Lower lobe of right lung (tissue), 2 donors: ENCODE data around the gene LOX. TPM values are rescaled to one million over a fixed set of nuclear protein-coding genes. Genes with fewer than 3 reads are reported as not detected.

ENCODE experiments used
- ATAC-seq, 2 donors: fragments of 200-7000 bp; cut with Tn5 transposase; one replicate each; pipeline ENCODE4 v1.9.1; 2020 to 2022; ENCODE audit warnings: mild to moderate bottlenecking in 2 of 2, moderate library complexity in 2 of 2
- DNase-seq: peaks from one replicate; pipeline ENCODE4 v3.0.0-alpha.2; 2020
- H3K27ac ChIP-seq: fragments of 200-600 bp; one replicate; pipeline ENCODE4 v1.8.0; 2022
- H3K27me3 ChIP-seq: fragments of 200-600 bp; one replicate; pipeline ENCODE4 v1.8.0; 2022; ENCODE audit warnings: low read depth
- H3K36me3 ChIP-seq: fragments of 200-600 bp; one replicate; pipeline ENCODE4 v1.8.0; 2022; ENCODE audit warnings: mild to moderate bottlenecking
- H3K4me1 ChIP-seq: fragments of 200-600 bp; one replicate; pipeline ENCODE4 v1.8.0; 2022
- H3K4me3 ChIP-seq: fragments of 200-600 bp; one replicate; pipeline ENCODE4 v1.8.0; 2022; ENCODE audit warnings: mild to moderate bottlenecking
- H3K9me3 ChIP-seq: fragments of 200-600 bp; one replicate; pipeline ENCODE4 v1.8.0; 2022
- intact Hi-C: fragments of 100-400 bp; cut with DNase I; formaldehyde crosslinking; loops from one replicate; pipeline ENCODE4 v1.11.0; 2022
- total RNA-seq: library from RNA; stranded (reverse); fragmentation: NEBNext Ultra II Directional; extraction: Animal tissue kit (Norgen Biotek cat#: 25700); gene quantifications from one replicate; pipeline ENCODE4 v1.2.1, GENCODE V29; 2021
- TF ChIP-seq, protein P1 (sequence below): fragments of 200-600 bp; IDR thresholded peaks from one replicate; pipeline ENCODE4 v1.8.0; 2022; ENCODE audit warnings: antibody characterized with exemption, mild to moderate bottlenecking
- donor health status: DM: no; HTN: yes; CAD: no; lungs with severe emphysema.

The LOX gene
- total RNA-seq, 1 donor from 2014 or later: 16.2 TPM

DNA sequence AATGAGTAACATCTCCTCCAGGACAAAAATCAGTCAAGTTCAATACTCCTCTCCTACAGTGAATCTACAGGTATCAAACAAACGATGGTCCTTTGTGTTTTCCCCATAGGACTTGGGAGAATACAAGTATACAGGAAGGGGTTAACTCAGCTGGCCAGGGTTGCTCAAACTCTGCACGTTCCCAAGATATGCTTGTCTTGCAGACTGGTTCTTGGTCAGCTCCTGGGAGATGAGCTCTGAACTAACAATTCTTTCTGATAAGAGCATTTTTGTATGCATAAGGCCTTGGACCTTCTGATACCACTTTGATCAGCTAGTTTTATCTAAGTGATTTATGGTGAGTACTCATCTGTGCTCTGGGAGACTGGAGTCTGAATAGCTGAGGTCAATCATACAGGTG is 42.1 kb downstream of the LOX start:
- DNase-seq: no peak
- no peaks in the 10 kb centered on the region for H3K4me1 ChIP-seq
- H3K27ac ChIP-seq: no peak overlapping the region
- ATAC-seq: no peak
- TF ChIP-seq, protein P1, sequence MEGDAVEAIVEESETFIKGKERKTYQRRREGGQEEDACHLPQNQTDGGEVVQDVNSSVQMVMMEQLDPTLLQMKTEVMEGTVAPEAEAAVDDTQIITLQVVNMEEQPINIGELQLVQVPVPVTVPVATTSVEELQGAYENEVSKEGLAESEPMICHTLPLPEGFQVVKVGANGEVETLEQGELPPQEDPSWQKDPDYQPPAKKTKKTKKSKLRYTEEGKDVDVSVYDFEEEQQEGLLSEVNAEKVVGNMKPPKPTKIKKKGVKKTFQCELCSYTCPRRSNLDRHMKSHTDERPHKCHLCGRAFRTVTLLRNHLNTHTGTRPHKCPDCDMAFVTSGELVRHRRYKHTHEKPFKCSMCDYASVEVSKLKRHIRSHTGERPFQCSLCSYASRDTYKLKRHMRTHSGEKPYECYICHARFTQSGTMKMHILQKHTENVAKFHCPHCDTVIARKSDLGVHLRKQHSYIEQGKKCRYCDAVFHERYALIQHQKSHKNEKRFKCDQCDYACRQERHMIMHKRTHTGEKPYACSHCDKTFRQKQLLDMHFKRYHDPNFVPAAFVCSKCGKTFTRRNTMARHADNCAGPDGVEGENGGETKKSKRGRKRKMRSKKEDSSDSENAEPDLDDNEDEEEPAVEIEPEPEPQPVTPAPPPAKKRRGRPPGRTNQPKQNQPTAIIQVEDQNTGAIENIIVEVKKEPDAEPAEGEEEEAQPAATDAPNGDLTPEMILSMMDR: no peak
- no peaks in the 10 kb centered on the region for H3K9me3 ChIP-seq
- intact Hi-C loops: no loop called here
- H3K27me3 ChIP-seq: no peaks in the 10 kb centered on the region
- H3K36me3 ChIP-seq: no peaks in the 10 kb centered on the region
- H3K4me3 ChIP-seq: no peak overlapping the region

- intact Hi-C loops: no loop called here
- no peak overlapping the region for H3K4me3 ChIP-seq
- no peaks in the 10 kb centered on the region for H3K9me3 ChIP-seq
- no peak for DNase-seq
- no peaks in the 10 kb centered on the region for H3K4me1 ChIP-seq
- no peak overlapping the region for H3K27ac ChIP-seq
- peaks cover 21% of the 10 kb centered on the region for H3K36me3 ChIP-seq
- TF ChIP-seq, protein P1: no peak
- H3K27me3 ChIP-seq: no peaks in the 10 kb centered on the region
- no peak for ATAC-seq
Measured at GRCh38 chr5:122031836-122032235, 46.2 kb downstream of the LOX start.

DNA sequence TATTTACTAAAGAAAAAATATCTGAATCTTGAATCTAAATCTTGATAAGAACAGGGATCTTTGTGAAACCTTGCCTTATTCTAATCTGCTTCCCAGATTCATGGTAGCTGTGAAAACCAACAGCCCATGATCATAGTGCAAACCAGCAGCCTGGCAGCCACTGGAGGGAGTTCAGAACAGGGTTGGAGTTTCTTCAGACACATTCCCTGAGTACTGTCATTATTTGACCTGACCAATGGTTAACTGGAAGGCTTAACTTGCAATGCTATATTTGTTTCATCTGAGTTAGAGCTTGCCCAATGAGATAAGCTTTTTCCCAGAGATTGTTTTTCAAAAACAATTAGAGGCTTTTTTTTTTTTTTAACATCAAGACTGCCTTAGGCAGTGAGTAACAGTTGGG is 47.8 kb downstream of the LOX start:
- Histone ChIP-seq H3K36me3 (peaks cover 35% of the 10 kb centered on the region), H3K27me3 (no peaks in the 10 kb centered on the region), H3K4me1 (no peaks in the 10 kb centered on the region), H3K27ac (no peak overlapping the region), H3K9me3 (no peaks in the 10 kb centered on the region), H3K4me3 (no peak overlapping the region)
- ATAC-seq (no peak), DNase-seq (no peak)
- TF ChIP-seq, protein P1: no peak
- intact Hi-C loops: no loop called here

DNA sequence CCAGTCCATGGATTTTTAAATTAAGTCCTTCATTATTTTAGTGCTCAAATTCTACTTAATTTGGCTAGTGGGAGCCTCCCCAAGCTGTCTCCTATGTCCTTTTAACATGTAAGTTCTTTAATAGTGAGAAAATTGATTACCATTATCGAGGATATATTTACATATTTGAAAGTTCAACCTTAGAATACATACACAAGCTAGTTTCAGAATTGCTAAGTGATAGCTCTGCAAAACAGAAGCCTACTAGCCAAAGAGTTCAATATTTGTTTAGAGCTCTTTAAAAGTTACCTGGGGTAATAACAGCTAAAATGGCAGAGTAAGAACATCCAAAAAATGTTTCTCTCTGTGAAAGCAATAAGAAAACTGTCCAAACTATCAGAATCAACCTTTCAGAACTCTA is 48.2 kb downstream of the LOX start:
- intact Hi-C loops: no loop called here
- Histone ChIP-seq H3K36me3 (peaks cover 35% of the 10 kb centered on the region), H3K4me1 (no peaks in the 10 kb centered on the region), H3K9me3 (no peaks in the 10 kb centered on the region), H3K27ac (no peak overlapping the region), H3K4me3 (no peak overlapping the region), H3K27me3 (no peaks in the 10 kb centered on the region)
- TF ChIP-seq, protein P1: no peak
- DNase-seq: no peak
- no peak for ATAC-seq

DNA sequence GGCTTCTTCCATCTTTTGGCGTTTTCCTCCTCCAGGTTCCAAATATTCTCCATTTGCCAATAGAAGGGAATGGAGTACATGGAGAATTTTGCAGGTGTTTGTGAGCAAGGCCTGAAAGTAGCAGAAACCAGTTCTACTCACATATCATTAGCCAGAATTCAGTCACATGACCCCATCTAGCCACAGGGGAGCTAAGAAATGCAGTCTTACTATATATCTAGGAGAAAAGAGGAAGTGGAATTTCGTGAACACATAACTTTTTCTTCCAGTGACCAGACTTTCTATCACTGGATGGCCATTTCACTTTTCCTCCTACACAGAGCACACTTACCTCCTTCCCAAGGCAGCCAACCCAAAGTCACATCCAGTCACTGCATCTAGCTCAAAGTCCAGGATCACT is 55.1 kb downstream of the LOX start:
- Histone ChIP-seq H3K9me3 (no peaks in the 10 kb centered on the region), H3K36me3 (peaks cover 54% of the 10 kb centered on the region), H3K4me1 (no peaks in the 10 kb centered on the region), H3K27me3 (no peaks in the 10 kb centered on the region), H3K4me3 (no peak overlapping the region), H3K27ac (no peak overlapping the region)
- no peak for DNase-seq
- TF ChIP-seq, protein P1: no peak
- intact Hi-C loops: no loop called here
- no peak for ATAC-seq
